Measurements from ENCODE around the gene IRAK3.
"Not testable (repeated sequence)": the region's sequence is repeated elsewhere in the genome, so short reads cannot be mapped to it uniquely, and the experiment has no call there.

The IRAK3 gene

DNA sequence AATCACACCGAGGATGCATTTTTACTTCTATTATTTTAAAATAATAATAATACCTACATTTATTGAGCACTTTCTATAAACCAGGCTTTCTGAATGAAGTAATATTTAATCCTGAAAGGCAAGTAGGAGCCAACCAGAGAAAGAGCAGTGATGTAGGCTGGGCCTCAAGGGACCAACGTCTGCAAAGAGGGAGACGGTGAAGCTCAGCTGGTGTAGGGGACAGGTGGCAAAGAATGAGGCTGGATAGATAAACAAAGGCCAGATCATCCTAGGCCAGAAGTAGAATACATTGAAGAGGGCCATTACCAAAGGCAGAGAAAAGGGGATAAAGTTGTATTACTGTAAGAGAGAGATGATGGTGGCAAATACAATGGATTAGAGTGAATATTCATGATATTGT is 18.4 kb upstream of the IRAK3 start:
- DNase-seq = no peak

DNA sequence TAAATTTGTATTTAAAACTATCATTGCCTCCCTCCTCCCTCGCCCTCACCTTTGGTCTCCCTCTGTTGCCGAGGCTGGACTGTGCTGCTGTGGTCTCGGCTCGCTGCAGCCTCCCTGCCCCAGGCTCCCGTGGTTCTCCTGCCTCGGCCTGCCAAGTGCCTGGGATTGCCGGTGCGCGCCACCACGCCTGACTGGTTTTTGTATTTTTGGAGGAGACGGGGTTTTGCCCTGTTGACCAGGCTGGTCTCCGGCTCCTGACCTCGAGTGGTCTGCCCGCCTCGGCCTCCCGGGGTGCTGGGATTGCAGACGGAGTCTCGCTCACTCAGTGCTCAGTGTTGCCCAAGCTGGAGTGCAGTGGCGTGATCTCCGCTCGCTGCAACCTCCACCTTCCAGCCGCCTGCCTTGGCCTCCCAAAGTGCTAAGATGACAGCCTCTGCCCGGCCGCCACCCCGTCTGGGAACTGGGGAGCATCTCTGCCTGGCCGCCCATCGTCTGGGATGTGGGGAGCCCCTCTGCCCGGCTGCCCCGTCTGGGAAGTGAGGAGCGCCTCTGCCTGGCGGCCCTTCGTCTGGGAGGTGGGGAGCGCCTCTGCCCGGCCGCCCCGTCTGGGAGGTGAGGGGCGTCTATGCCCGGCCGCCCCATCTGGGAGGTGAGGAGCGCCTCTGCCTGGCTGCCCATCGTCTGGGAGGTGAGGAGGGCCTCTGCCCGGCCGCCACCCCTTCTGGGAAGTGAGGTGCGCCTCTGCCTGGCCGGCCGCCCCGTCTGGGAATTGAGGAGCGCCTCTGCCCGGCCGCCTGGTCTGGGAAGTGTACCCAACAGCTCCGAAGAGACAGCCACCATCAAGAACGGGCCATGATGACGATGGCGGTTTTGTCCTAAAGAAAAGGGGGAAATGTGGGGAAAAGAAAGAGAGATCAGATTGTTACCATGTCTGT is 14.4 kb upstream of the IRAK3 start:
- not testable (repeated sequence) for DNase-seq

DNA sequence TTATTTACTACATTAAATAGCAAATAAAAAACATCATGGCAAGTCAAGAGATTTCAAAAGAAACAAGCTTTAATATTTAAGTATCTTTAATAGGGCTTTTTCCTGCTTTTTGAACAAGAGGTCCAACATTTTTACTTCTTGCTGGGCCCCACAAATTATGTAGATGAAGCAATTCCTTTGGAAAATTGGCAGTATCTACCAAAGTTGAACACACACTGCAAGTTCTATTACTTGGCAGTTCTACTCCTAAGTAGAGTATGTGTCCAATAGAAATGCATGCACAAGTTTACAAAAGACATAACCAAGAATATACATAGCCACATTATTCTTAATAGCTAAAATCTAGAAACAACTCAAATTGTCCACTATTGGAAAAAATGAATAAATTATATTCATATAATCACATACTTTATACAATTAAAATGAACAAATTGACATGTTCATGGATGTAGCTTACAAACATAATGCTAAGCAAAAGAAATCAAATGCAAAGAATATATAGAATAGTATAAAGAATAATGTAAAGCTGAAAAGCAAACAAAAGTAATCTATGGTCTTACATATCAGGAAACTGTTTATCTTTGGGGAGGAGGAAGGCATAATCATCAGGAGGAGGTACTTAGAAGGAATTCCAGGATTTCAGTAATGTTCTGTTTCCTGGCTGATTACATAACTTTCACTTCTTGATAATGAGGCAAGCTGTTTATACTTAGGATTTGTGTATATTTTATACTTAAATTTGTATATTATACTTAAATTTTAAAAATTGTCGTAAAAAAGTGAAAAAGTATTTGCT is 12.7 kb upstream of the IRAK3 start:
- no peak for DNase-seq

DNA sequence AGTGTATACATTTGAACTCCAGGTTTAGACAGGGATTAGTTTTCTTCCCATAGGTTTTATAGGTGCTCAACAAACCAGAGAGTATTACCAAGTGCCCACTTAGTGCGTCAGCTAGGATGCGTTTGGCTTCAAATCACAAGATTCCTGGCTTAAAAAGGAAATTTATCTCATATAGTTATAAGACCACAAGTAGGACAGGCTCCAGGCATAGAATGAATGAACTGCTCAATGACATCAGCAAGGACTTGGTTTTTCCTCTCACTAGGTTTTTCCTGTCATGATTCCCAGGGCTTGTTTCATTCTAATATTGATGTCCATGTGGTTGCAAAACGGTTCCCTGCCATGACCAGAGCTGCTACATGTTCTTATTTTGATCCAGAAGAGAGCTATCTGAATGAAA is 6.1 kb upstream of the IRAK3 start:
- no peak for DNase-seq

DNA sequence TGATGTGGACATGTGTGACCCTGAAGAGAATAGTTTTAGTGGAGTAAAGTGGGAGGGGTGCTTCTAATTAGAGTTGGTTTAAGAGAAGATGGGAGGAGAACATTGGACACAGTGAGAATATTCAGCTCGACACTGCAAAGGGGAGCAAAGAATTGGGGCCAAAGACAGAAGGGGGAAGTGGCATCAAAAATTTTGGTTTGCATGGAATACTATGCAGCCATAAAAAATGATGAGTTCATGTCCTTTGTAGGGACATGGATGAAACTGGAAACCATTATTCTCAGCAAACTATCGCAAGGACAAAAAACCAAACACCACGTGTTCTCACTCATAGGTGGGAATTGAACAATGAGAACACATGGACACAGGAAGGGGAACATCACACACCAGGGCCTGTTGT is 4.2 kb upstream of the IRAK3 start:
- DNase-seq = not testable (repeated sequence)

DNA sequence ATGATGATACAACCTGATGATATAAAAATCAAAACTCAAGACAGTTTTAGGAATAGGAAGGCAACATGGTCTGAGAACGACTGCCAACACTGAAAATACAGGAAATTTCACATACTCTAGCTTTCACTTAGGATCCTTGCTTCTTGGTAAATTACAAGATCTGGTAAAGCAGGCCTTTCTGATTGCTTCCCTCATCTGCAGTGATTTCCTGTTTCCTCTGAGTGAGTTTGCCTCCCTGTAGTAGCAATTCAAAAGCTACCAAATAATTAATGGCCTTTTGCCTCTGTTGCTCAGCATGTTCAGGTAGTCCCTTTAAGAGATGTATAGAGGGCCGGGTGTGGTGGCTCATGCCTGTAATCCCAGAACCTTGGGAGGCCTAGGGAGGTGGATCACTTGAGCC is 2.0 kb upstream of the IRAK3 start:
- no peak for DNase-seq

DNA sequence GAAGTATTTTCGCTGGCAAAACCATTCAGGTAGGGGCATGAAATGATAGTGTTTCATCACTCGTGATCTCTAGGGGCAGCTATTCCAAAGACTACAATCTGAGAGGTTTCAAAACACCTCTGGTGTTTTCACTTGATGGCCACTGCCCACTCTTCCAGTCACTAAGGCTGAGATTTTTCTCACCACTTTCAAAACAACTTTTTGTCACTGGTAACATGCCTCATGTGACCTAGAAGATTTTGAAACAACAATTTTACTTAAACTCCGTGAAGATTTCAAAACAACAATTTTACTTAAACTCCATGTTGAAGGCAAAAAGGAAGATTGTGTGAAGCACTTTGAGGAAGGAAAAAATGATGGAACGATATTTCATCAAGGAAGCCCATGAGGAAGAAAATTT is 1.2 kb upstream of the IRAK3 start:
- no peak for DNase-seq

DNA sequence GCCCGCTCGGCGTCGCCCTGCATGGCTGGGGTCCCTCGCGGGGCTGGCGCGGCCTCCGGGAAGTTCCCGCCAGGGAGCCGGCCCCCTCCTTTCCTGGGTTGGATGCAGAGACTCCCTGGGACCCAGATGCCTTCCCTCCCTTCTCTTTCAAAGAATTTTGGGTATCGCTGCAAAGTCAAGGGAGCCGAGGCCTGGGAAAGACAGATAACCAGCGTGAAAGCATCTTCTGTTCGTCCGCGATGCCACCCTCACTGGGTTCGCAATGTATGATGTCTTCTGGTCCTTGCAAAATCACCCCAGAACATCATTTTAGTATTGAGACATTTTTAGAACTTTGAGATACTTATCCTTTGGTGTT is 451 bp downstream of the IRAK3 start:
- DNase-seq = no peak

DNA sequence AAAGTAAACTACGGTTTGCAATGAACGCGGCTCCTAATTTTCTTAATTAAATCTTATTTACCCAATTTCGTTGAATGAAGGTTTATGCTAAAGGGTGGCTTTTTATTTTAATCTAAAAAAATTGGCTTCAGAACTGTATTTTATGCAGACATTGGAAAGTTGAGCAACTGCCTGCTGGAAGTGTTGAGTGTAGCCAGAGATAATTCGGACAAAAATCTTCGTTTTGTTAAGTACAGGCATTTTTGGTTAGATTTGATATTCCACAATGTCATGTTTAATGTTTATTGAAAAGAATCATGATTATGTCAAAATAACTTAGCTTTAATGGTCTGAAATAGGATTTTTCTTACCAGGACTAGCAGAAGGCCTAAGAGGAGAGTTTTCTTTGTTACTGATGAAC is 875 bp downstream of the IRAK3 start:
- DNase-seq = no peak

DNA sequence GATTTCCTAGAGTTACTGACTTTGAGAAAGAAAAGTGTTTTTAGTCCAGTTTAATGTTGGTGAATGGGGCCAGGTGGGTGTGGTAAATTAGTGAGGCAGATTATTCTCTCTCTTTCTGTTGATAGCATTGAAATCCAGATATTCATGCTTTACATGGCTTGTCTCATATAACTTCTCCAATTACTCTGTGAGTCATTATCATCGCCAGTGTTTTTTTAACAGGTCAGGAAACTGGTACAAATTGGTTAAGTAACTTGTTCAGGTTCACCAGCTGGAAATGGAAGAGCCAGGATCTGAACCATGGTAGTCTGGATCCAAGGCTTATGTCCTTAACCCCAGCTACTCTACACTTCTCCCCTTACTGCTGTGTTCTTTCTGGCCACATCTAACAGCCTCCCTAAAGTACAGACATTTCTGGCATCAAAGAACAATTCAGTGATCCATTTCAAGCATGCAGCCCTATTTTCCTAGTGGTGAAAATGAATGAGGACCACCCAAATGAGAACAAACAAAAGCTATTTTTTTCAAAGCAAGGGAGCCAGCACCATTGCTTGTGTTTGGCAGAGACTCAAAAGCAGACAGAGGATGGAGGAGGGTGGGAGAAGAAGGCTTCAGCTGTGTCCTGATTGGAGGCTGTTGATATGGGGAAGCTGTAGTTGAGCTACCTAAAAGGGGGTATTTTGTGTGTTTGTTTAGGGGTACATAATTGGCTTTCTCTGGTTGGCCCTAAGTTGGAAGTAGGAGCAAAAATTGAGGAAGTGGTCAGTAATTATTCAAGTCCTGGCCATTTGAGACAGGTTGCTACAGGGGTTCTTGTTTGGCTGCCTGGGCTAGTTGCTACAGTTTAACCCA is 1.7 kb downstream of the IRAK3 start:
- no peak for DNase-seq

DNA sequence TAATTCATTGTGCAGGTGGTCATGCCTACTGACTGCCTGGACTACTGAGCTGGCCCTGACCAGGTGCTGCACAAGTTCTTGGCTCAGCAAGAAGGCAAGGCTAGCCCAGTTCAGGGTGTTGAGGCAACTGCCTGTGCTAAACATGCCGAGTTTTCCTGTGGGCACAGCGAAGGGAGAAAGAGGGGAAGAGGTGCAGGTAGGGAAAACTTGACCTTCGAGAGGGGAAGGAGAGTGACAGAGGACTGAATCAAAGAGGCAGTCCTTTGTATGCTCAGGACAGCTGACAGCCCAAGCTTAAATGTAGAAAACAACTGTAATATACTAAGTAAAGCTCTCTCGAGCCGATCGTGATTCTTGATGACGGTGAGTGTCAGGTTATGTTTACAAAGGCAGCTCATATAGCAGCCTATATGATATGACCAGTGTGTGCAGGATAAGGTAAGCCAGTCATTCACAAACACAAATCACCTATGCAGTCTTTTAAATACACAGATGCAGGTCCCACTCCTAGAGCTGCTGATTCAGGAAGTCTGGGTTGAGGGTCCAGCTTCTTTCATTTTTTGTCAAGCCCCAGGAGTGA is 2.6 kb downstream of the IRAK3 start:
- no peak for DNase-seq

DNA sequence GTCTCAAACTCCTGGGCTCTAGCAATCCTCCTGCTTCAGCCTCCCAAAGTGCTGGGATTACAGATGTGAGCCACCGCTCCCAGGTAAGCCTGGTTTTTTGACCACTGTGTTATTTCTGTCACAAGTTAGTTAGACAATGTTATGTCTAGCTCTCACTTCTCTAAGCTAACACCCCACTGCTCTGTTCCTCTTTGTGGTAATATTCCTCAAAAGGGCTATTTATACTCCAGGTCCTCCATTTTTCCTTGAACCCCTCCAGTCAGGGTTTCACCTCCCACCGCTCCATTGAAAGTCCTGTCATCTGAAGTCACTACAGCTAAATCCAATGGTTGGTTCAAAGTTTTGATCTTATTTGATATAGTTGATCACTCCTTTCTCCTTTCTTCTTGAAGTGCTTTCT is 5.1 kb downstream of the IRAK3 start:
- DNase-seq = no peak

DNA sequence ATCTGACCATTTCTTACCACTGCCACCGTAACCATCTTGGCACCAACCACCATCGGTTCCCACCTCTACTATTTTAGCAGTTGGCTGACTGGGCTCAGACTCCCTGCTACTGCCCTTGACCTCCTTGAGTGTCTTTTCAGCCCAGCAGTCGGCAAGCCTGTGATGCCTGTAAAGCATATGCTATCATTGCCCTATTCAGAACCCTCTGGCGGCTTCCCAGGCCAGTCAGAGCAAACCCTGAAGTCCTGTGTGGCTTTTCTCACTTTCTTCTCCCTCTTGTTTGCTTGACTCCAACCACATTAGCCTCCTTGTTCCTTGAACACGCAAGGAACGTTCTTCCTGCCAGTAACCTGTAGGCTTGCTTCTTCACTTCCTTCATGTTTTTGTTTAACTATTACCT is 6.2 kb downstream of the IRAK3 start:
- no peak for DNase-seq

DNA sequence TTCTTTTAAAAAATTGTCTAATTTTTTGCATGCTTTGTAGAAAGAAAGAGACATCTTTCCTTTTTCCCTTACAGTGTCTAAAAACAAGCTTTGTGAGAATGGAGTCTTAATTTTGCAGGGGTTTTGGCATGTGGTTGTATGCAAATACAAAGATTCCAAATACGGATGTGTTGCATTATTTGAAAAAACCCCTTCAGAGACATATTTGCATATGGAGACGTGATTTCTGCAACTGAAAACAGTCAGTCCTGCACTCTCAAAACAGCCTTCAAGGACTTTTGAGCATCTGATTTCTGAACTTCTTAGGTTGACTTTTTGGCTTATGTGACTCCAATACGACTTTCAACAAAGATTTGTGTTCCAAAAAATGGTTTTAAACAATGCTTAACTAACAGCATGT is 7.8 kb downstream of the IRAK3 start:
- DNase-seq = no peak

DNA sequence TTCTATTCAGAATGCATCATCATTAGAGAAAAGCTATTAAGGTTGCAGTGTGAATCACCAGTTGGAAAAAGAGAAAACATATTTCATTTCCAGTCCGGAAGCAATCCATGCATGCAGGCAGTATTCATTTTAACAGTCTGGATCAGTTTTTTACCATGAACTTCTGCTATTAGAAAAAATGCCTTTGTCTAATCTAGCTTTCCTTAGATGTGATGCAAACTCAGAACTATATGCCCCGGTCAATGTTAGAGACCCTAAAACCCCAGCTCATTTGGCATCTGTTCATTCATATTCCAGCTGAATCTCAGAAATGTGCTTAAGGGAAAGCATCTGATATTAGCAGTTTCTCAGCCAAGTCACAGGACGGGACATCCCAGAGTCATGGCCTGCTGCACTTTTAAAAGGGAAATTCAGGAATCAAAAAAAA is 8.5 kb downstream of the IRAK3 start:
- DNase-seq = no peak

DNA sequence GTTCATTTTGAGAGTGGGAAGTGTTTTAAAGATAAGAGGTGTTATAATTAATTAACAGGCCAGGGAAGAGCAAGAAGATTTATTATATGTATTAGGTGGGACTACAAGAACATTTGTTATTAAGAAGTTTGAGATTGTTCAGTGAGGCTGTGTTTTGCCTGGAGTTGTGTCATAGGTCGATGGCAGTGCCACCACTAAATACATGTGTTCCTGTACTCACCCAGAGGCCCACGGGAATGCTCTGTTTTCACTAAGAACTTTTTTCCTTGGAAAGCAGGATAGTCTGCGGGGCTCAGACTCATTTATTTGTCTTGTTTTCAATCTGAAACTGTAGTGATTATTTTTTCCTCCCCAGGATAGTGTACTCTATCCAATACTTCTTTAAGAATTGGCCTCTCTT is 10.1 kb downstream of the IRAK3 start:
- DNase-seq = no peak

DNA sequence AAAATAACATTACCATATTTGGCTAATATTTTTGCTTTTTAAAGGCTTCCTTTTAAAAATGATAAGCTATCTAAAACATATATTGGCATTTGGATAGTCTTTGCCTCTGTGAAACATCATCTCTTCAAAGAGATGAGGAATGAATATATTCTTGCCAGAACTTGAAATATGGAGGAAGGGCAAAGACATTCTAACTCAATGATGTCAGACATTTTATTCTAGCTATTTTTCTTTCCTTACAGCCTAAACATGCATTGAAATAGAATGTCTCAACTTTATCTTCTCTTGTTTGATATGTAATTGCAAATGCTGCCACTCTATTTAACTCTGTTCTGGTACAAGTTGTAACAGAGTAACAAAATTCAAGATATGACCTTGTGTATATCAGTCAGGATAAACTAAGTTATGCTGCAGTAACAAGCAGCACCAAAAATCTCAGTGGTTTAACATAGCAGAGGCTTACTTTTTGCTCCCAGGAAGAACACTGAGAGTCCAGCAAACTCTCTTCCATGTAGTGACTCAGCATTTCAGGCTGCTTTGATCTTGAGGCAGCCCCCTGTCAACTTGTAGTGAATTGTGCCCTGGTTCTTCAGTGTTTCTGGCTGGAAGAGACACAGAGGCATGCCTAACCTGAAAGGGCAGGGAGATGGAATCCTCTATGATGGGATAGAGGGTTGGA is 11.0 kb downstream of the IRAK3 start:
- DNase-seq = no peak

DNA sequence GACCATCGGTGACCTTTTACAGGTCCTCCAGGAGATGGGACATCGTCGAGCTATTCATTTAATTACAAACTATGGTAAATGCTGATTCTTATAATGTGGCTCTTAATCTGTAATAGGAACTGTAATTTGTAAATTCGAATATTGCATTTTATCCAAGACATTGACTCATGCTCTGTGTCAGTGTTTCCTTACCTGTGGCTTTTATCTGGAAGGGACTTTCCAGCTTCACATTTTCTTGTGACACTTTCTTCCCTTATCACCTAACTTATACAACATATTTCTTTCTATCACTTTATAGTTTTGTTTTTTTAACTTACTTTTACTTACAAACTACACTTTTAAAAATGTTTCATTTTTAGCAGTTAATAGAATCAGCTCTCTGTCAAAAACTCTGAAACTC is 14.8 kb downstream of the IRAK3 start:
- no peak for DNase-seq

DNA sequence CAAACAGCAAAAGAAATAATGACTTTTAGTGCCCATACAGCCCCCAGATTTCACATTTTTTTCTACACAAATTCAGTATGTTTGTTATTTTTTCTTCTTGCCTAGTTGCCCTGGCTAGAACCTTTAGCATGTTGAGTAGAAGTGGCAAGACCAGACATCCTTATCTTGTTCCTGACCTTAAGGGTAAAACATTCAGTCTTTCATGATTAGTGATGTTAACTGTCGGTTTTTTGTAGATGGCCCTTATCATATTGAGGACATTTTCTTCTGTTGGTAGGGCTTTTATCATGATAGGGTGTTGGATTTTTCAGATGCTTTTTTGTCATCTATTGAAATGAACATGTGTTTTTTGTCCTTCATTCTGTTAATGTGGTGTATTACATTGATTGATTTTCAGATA is 17.1 kb downstream of the IRAK3 start:
- DNase-seq = no peak

DNA sequence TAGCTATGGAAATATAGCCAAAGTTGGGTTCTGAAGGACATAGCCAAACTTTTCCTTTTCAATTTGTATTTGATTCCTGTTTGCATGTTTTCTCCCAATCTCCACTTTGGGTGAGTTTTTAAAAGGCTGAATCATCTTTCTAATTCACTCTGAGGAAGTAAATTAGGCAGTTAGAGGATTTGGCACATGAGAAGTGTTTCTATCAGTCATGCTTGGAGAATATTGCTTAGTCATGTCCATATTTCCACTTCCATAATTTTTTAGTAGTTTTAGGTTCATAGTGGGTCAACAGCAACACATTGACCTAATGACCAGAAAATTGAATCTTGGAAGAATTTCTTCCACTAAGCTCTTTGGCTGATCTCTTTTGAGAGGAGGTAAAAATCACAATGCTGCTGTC is 21.8 kb downstream of the IRAK3 start:
- no peak for DNase-seq

DNA sequence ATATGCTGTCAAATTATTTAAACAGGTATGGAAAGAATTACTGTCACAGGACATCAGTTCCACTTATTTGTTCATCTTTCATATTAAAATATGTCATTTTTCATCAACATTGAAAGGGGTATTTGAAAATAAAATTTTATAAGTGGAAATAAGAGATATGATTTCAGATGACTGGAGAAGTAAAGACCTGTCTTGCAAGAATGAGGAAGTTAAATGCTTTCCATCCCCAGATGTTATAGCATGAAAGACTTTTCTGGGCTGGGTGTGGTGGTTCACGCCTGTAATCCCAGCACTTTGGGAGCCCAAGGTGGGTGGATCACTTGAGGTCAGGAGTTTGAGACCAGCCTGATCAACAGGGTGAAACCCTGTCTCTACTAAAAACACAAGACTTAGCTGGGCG is 22.6 kb downstream of the IRAK3 start:
- not testable (repeated sequence) for DNase-seq

DNA sequence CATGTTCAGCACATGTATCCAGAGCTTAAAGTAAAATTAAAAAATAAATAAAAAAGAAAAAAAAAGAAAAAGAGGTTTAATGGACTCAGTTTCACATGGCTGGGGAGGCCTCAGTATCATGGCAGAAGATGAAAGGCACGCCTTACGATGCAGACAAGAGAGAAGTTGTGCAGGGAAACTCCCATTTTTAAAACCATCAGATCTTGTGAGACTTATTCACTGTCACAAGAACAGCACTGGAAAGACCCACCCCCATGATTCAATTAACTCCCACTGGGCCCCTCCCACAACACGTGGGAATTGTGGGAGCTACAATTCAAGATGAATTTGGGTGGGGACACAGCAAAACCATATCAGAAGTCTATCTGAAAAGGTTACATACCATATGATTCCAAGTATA is 24.0 kb downstream of the IRAK3 start:
- not testable (repeated sequence) for DNase-seq
